Activated CD8-positive, alpha-beta T cell treated with anti-CD3 and anti-CD28 coated beads for 36 hours (primary cell): ENCODE measurements around the gene PXYLP1. TPM values are rescaled to one million over a fixed set of nuclear protein-coding genes. Genes with fewer than 3 reads are reported as not detected.

Experiments used
- ATAC-seq: fragments of 200-7000 bp; cut with Tn5 transposase; one replicate; pipeline ENCODE4 v1.10.0; 2021; ENCODE audit warnings: mild to moderate bottlenecking, moderate library complexity
- CTCF ChIA-PET: fragments of 350-600 bp; sonication (Branson Sonifier 250); formaldehyde crosslinking; loops from one replicate; lab custom pipeline; 2021; ENCODE audit warnings: antibody characterized with exemption; lab: Charles Lee
- POLR2A ChIA-PET: fragments of 350-600 bp; sonication (Branson Sonifier 250); formaldehyde crosslinking; loops from one replicate; lab custom pipeline; 2021; ENCODE audit warnings: antibody characterized with exemption; lab: Charles Lee
- DNase-seq: peaks from one replicate; pipeline ENCODE4 v3.0.0-alpha.2; 2020
- H3K27ac Mint-ChIP-seq: one replicate; pipeline ENCODE4 v1.8.0; 2021; ENCODE audit warnings: mild to moderate bottlenecking, mixed read lengths
- H3K27me3 Mint-ChIP-seq: one replicate; pipeline ENCODE4 v1.8.0; 2021; ENCODE audit warnings: mixed read lengths
- H3K36me3 Mint-ChIP-seq: one replicate; pipeline ENCODE4 v1.8.0; 2021; ENCODE audit warnings: low read depth, mixed read lengths
- H3K4me1 Mint-ChIP-seq: one replicate; pipeline ENCODE4 v1.8.0; 2021; ENCODE audit warnings: low read depth, mixed read lengths
- H3K4me3 Mint-ChIP-seq: one replicate; pipeline ENCODE4 v1.8.0; 2021; ENCODE audit warnings: mild to moderate bottlenecking, moderate library complexity, mixed read lengths
- H3K9me3 Mint-ChIP-seq: one replicate; pipeline ENCODE4 v1.8.0; 2021; ENCODE audit warnings: mixed read lengths
- intact Hi-C: fragments of 100-400 bp; cut with micrococcal nuclease; formaldehyde crosslinking; loops from one replicate; pipeline ENCODE4 v1.10.0; 2022
- total RNA-seq, 2 experiments: library from RNA; stranded (reverse); gene quantifications; one replicate each; pipeline ENCODE4 v1.2.3, GENCODE V29; 2021
- TF ChIP-seq, protein P1 (sequence below): fragments of 200-600 bp; IDR thresholded peaks from one replicate; pipeline ENCODE4 v1.8.0; 2022; ENCODE audit warnings: antibody characterized with exemption, mild to moderate bottlenecking

PXYLP1 gene
- total RNA-seq, 2 experiments from 2014 or later = 14.9 to 17.2 TPM

- POLR2A ChIA-PET = no interaction called here
- CTCF ChIA-PET = interaction anchor here (1.0 to 1.5 kb wide), 6 partner anchors 9 to 139 kb away, joined by 3 to 5 read pairs (median 4); no protein-coding TSS in a partner anchor
- Mint-ChIP-seq H3K4me1 (peaks cover 23% of the 10 kb centered on the region), H3K9me3 (peaks cover 15% of the 10 kb centered on the region), H3K27ac (peak overlapping the region; percentile 47), H3K4me3 (no peak overlapping the region), H3K36me3 (peaks cover 5% of the 10 kb centered on the region), H3K27me3 (no peaks in the 10 kb centered on the region)
- intact Hi-C loops = no loop called here
- DNase-seq = no peak
- ATAC-seq = peak; percentile 37
- TF ChIP-seq, protein P1, sequence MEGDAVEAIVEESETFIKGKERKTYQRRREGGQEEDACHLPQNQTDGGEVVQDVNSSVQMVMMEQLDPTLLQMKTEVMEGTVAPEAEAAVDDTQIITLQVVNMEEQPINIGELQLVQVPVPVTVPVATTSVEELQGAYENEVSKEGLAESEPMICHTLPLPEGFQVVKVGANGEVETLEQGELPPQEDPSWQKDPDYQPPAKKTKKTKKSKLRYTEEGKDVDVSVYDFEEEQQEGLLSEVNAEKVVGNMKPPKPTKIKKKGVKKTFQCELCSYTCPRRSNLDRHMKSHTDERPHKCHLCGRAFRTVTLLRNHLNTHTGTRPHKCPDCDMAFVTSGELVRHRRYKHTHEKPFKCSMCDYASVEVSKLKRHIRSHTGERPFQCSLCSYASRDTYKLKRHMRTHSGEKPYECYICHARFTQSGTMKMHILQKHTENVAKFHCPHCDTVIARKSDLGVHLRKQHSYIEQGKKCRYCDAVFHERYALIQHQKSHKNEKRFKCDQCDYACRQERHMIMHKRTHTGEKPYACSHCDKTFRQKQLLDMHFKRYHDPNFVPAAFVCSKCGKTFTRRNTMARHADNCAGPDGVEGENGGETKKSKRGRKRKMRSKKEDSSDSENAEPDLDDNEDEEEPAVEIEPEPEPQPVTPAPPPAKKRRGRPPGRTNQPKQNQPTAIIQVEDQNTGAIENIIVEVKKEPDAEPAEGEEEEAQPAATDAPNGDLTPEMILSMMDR = no peak
These were observed 89.5 kb downstream of the PXYLP1 start for GRCh38 chr3:141321109-141321497.

GRCh38 chr3:141323936-141324704 is 92.5 kb downstream of the PXYLP1 start:
- H3K4me3 Mint-ChIP-seq = no peak overlapping the region
- TF ChIP-seq, protein P1 = no peak
- H3K9me3 Mint-ChIP-seq = peaks cover 15% of the 10 kb centered on the region
- ChIA-PET CTCF (interaction anchor here (0.9 to 3.9 kb wide), 7 partner anchors 11 to 237 kb away, joined by 3 to 22 read pairs (median 4); no protein-coding TSS in a partner anchor), POLR2A (interaction anchor here (0.9 kb wide), 1 partner anchor 36 kb away, joined by 4 read pairs; no protein-coding TSS in a partner anchor)
- H3K4me1 Mint-ChIP-seq = peaks cover 38% of the 10 kb centered on the region
- peaks cover 5% of the 10 kb centered on the region for H3K36me3 Mint-ChIP-seq
- intact Hi-C loops = no loop called here
- H3K27ac Mint-ChIP-seq = no peak overlapping the region
- no peak for DNase-seq
- no peaks in the 10 kb centered on the region for H3K27me3 Mint-ChIP-seq
- no peak for ATAC-seq

DNA sequence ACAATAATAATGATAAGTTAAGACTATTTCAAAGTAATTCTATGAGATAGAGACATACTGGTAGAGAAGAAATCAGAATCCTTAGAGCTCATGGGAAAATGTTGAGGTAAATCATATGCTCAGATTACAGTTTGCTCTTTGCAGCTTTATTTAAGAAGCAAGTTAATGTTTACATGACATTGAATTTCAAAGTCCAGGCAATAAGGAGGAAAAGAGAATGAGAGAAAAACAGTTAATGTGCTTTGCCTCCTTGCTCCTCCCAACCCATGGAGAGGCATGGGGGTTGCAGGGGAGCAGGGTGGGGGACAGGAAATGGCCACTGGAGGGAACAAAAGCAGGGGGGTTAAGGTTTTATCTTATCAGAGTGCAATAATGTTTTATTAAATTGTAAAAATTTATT is 94.5 kb downstream of the PXYLP1 start:
- Mint-ChIP-seq H3K4me1 (peaks cover 24% of the 10 kb centered on the region), H3K27me3 (no peaks in the 10 kb centered on the region), H3K4me3 (no peak overlapping the region), H3K9me3 (peaks cover 1% of the 10 kb centered on the region), H3K27ac (no peak overlapping the region), H3K36me3 (no peaks in the 10 kb centered on the region)
- ChIA-PET POLR2A (no interaction called here), CTCF (interaction anchor here (0.7 to 1.5 kb wide), 3 partner anchors 28 to 129 kb away, joined by 3 to 4 read pairs (median 4); no protein-coding TSS in a partner anchor)
- DNase-seq (no peak), ATAC-seq (no peak)
- TF ChIP-seq, protein P1 = no peak
- intact Hi-C loops = no loop called here

DNA sequence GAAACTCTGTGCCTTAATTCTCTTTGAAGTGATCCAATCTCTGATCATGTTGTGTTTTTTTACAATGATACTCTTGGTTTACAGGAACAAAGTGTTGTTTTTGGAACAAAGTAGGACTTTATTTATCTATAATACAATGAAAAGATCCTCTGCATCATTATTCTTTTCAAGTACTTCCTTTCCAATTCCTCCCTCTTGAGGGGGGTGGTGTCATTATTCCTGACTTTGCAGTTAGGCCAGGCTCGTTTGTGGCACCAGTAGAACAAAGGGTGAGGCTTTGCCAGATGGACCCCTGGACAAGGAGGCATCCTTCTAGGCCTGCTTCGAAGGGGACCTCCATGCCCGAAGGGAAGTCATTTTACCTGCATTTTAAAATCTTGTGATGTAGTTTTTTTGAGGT is 95.0 kb downstream of the PXYLP1 start:
- ATAC-seq (no peak), DNase-seq (no peak)
- Mint-ChIP-seq H3K36me3 (no peaks in the 10 kb centered on the region), H3K27me3 (no peaks in the 10 kb centered on the region), H3K9me3 (peaks cover 1% of the 10 kb centered on the region), H3K4me3 (no peak overlapping the region), H3K4me1 (peaks cover 20% of the 10 kb centered on the region), H3K27ac (no peak overlapping the region)
- CTCF ChIA-PET = interaction anchor here (0.7 to 1.5 kb wide), 3 partner anchors 27 to 128 kb away, joined by 3 to 4 read pairs (median 4); no protein-coding TSS in a partner anchor
- TF ChIP-seq, protein P1 = no peak
- POLR2A ChIA-PET = no interaction called here
- intact Hi-C loops = no loop called here
